Astrocyte of the spinal cord (primary cell): Measurements from ENCODE around the gene CP.
"Not testable (repeated sequence)": the region's sequence is repeated elsewhere in the genome, so short reads cannot be mapped to it uniquely, and the experiment has no call there.

Source experiments
- DNase-seq: peaks from one replicate; pipeline ENCODE4 v3.0.0; 2011; ENCODE audit warnings: low read depth, low spot score
- H3K4me3 ChIP-seq: 2 replicates; pipeline ENCODE4 v1.5.1; 2011; ENCODE audit warnings: low read depth, mild to moderate bottlenecking, low read length, moderate library complexity
- in situ Hi-C: cut with HindIII; loops from 2 replicates; pipeline ENCODE4 v1.10.0; 2017; ENCODE audit warnings: low sequenced_read_pairs
- TF ChIP-seq, protein P1 (sequence below): IDR thresholded peaks from 2 replicates; pipeline ENCODE4 v1.5.1; 2012; ENCODE audit warnings: low read depth, mild to moderate bottlenecking, low read length, inconsistent platforms

The CP gene

DNA sequence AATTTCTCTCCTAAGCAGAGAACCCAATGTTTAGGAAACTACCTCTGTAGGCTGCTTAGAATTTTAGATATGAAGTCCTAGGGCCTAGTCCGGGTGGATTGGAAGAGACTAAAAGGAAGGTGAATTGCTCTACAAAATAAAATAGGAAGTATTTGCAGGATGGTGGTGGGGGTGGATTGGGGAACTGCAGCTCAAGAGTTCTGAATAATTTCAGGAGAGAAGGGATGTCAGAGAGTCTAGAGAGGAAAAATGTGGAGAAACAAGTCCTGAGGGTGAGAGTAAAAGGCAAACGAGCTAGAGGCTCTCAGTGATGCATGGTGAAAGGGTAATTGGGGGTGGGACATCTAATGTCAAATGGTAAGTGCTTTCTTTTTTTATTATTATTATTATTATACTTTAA, 10.2 kb upstream of the CP start:
- in situ Hi-C loops = no loop called here
- DNase-seq = no peak
- TF ChIP-seq, protein P1, sequence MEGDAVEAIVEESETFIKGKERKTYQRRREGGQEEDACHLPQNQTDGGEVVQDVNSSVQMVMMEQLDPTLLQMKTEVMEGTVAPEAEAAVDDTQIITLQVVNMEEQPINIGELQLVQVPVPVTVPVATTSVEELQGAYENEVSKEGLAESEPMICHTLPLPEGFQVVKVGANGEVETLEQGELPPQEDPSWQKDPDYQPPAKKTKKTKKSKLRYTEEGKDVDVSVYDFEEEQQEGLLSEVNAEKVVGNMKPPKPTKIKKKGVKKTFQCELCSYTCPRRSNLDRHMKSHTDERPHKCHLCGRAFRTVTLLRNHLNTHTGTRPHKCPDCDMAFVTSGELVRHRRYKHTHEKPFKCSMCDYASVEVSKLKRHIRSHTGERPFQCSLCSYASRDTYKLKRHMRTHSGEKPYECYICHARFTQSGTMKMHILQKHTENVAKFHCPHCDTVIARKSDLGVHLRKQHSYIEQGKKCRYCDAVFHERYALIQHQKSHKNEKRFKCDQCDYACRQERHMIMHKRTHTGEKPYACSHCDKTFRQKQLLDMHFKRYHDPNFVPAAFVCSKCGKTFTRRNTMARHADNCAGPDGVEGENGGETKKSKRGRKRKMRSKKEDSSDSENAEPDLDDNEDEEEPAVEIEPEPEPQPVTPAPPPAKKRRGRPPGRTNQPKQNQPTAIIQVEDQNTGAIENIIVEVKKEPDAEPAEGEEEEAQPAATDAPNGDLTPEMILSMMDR = no peak
- no peak overlapping the region for H3K4me3 ChIP-seq

DNA sequence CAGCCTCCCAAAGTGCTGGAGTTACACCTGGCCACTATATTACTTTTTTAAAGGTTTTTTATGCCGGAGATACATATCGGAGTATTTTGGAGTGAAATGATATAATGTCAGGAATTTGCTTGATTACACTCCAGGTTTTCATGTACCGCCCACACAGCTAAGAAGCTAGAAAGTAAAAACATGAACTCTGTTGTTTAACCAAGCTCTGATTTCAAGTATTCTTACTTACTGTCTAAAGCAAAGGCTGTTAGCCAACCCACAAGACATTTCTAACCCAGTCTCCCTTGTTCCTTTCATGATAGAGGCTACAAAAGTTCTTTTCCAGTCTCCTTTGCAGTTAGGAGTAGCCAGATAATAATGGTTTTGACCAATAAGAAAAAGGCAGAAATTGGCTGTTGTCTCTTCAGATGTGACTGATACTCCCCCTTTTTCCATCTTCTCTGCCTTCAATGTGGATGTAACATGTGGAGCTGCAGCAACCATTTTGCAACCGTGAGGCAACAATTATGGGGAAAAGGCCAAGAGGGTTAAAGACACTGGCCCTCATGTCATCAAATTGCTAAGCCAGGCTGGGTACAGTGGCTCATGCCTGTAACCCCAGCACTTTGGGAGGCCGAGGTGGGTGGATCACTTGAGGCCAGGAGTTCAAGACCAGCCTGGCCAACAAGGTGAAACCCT, 6.1 kb upstream of the CP start:
- no peak for DNase-seq
- in situ Hi-C loops = no loop called here
- H3K4me3 ChIP-seq = no peak overlapping the region
- TF ChIP-seq, protein P1 = no peak

DNA sequence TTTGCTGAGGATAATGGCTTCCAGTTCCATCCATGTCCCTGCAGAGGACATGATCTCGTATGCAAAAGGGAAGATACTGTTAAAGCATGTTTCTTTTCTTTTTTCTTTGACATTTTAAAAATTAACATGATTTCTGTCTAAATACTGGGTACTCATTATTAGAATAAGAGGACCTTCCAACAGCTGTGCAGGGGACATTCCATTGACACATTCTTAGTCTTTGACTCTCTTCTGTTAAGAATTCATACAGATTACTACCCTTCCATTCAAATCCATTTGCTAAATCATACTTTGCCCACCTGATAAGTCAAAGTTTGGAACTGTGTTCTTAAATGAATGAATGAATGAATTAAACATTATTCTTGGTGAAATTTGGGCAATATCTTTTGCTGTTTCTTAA, 5.1 kb upstream of the CP start:
- TF ChIP-seq, protein P1 = no peak
- no peak overlapping the region for H3K4me3 ChIP-seq
- in situ Hi-C loops = no loop called here
- DNase-seq = no peak

DNA sequence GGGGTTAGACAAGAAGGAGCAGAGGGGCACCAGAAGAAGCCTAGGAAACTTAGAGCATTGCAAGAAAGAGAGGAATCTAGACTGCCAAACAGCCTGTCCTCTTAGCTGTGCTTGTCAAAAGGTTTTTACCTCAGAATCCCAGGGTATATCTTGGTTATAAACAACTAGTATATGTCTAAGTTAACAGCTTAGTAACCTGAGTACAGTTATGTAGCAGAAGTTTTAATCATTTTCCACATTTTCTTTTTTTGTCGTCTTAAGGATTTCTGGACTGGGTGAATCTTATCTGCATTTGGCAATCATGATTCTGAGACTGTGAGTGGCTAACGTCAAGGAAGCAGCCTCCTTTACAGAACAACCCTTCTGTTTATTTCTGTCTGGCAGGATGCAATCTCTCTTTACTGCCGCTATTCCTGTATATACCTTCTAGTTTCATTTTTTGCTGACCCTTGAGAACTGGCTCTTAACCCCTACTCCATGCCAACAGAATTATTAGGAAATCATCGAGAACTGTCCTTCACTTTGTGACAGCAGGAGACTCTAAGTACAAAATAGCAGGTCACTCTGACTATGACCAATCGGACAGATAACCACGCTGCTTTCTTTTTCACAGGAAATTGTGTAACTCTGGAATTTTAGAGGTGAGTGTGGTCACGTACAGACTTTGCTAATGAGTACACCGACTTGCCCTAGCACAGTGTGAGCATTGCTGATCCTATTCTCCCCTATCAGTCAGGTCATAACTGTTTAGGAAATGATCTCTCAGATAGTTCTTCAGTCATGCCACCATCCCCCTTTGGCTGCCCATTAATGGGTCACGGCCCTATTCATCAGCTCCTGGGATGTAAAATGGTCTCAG, 3.3 kb upstream of the CP start:
- in situ Hi-C loops = no loop called here
- peak overlapping the region; percentile 19 for H3K4me3 ChIP-seq
- DNase-seq = peak; percentile 63
- TF ChIP-seq, protein P1 = no peak

DNA sequence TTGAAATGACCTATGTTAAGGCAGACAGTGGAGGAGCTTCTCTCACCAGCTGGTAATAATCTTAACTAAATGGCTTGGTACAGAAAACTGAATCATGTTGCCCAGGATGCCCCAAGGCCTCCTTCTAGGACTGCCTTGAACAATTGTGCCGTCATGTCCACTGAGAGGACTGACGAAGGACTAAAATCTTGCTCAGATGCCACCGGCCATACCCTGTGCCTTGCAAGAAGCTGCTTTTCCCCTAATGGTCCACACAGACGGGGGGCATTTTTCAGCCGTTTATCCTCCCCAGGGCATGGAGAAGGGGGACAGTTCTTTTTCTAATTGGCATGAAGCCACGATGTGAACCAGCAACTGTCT, 1.8 kb upstream of the CP start:
- in situ Hi-C loops = no loop called here
- no peak for DNase-seq
- no peak overlapping the region for H3K4me3 ChIP-seq
- TF ChIP-seq, protein P1 = no peak

DNA sequence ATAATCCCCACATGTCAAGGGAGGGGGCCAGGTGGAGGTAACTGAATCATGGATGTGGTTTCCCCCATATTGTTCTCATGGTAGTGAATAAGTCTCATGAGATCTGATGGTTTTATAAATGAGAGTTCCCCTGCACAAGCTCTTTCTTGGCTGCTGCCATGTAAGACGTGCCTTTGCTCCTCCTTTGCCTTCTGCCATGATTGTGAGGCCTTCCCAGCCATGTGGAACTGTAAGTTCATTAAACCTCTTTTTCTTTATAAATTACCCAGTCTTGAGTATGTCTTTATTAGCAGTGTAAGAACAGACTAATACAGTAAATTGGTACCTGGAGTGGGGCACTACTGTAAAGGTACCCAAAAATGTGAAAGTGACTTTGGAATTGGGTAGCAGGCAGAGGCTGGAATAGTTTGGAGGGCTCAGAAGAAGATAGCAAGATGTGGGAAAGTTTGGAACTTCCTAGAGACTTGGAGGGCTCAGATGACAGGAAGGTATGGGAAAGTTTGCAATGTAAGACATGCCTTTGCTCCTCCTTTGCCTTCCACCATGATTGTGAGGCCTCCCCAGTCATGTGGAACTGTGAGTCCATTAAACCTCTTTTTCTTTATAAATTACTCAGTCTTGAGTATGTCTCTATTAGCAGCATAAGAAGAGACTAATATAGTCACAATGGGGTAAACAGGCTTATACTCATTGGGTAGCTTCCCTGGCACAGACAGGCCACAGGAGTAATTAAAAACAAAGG, 2.1 kb downstream of the CP start:
- DNase-seq, H3K4me3 ChIP-seq, in situ Hi-C loops: not testable (repeated sequence)
